ENCODE measurements around the gene FAM32A. TPM values are rescaled to one million over a fixed set of nuclear protein-coding genes. Genes with fewer than 3 reads are reported as not detected.

Gene FAM32A
- total RNA-seq, 1 donor from 2014 or later: 90.1 TPM

GRCh38 chr19:16213076-16213475 lies 27.9 kb downstream of the FAM32A start:
- Mint-ChIP-seq H3K27me3 (ENCODE audit: unreplicated experiment) (peaks cover 17% of the 10 kb centered on the region), H3K36me3 (ENCODE audit: low read depth, unreplicated experiment) (peaks cover 57% of the 10 kb centered on the region), H3K27ac (ENCODE audit: unreplicated experiment) (no peak overlapping the region), H3K4me1 (ENCODE audit: unreplicated experiment) (no peaks in the 10 kb centered on the region), H3K4me3 (ENCODE audit: unreplicated experiment) (no peak overlapping the region), H3K9me3 (ENCODE audit: unreplicated experiment) (no peaks in the 10 kb centered on the region)
- no peak for DNase-seq (ENCODE audit: low spot score)
- TF ChIP-seq CTCF (IDR thresholded peaks at IDR 0.05; ENCODE audit: unreplicated experiment): no peak

- no peaks in the 10 kb centered on the region for H3K4me1 Mint-ChIP-seq (ENCODE audit: unreplicated experiment)
- peaks cover 11% of the 10 kb centered on the region for H3K27me3 Mint-ChIP-seq (ENCODE audit: unreplicated experiment)
- peaks cover 12% of the 10 kb centered on the region for H3K9me3 Mint-ChIP-seq (ENCODE audit: unreplicated experiment)
- H3K27ac Mint-ChIP-seq (ENCODE audit: unreplicated experiment): no peak overlapping the region
- H3K4me3 Mint-ChIP-seq (ENCODE audit: unreplicated experiment): no peak overlapping the region
- H3K36me3 Mint-ChIP-seq (ENCODE audit: low read depth, unreplicated experiment): peaks cover 65% of the 10 kb centered on the region
- DNase-seq (ENCODE audit: low spot score): no peak
- no peak for TF ChIP-seq CTCF (IDR thresholded peaks at IDR 0.05; ENCODE audit: unreplicated experiment)
These were observed 31.8 kb downstream of the FAM32A start for GRCh38 chr19:16216744-16217670.

GRCh38 chr19:16217716-16218451 lies 32.7 kb downstream of the FAM32A start:
- TF ChIP-seq CTCF (IDR thresholded peaks at IDR 0.05; ENCODE audit: unreplicated experiment): no peak
- Mint-ChIP-seq H3K27ac (ENCODE audit: unreplicated experiment) (no peak overlapping the region), H3K4me1 (ENCODE audit: unreplicated experiment) (no peaks in the 10 kb centered on the region), H3K9me3 (ENCODE audit: unreplicated experiment) (peaks cover 12% of the 10 kb centered on the region), H3K27me3 (ENCODE audit: unreplicated experiment) (peaks cover 11% of the 10 kb centered on the region), H3K36me3 (ENCODE audit: low read depth, unreplicated experiment) (peaks cover 65% of the 10 kb centered on the region), H3K4me3 (ENCODE audit: unreplicated experiment) (no peak overlapping the region)
- no peak for DNase-seq (ENCODE audit: low spot score)

- Mint-ChIP-seq H3K4me1 (ENCODE audit: unreplicated experiment) (no peaks in the 10 kb centered on the region), H3K9me3 (ENCODE audit: unreplicated experiment) (peaks cover 12% of the 10 kb centered on the region), H3K27me3 (ENCODE audit: unreplicated experiment) (peaks cover 9% of the 10 kb centered on the region), H3K36me3 (ENCODE audit: low read depth, unreplicated experiment) (peaks cover 72% of the 10 kb centered on the region), H3K27ac (ENCODE audit: unreplicated experiment) (no peak overlapping the region), H3K4me3 (ENCODE audit: unreplicated experiment) (peak overlapping the region; percentile 72)
- DNase-seq (ENCODE audit: low spot score): no peak
- no peak for TF ChIP-seq CTCF (IDR thresholded peaks at IDR 0.05; ENCODE audit: unreplicated experiment)
These were observed 33.6 kb downstream of the FAM32A start for GRCh38 chr19:16218851-16219250.
